Glutamatergic neuron (in vitro differentiated cells): ENCODE data around the gene BMPER. TPM values are rescaled to one million over a fixed set of nuclear protein-coding genes. Genes with fewer than 3 reads are reported as not detected.

Experiments used
- DNase-seq: peaks from one replicate; pipeline ENCODE4 v3.0.0; 2022
- H3K27ac Mint-ChIP-seq: one replicate; pipeline ENCODE4 v1.8.0; 2020; ENCODE audit warnings: mild to moderate bottlenecking, mixed read lengths, inconsistent platforms; ENCODE audit not compliant: unreplicated experiment
- H3K27me3 Mint-ChIP-seq: one replicate; pipeline ENCODE4 v1.8.0; 2020; ENCODE audit warnings: mild to moderate bottlenecking, moderate library complexity, mixed read lengths, inconsistent platforms; ENCODE audit not compliant: unreplicated experiment
- H3K36me3 Mint-ChIP-seq: one replicate; pipeline ENCODE4 v1.8.0; 2020; ENCODE audit warnings: mild to moderate bottlenecking, mixed read lengths, inconsistent platforms; ENCODE audit not compliant: unreplicated experiment
- H3K4me1 Mint-ChIP-seq: one replicate; pipeline ENCODE4 v1.8.0; 2020; ENCODE audit warnings: mild to moderate bottlenecking, low read depth, mixed read lengths, inconsistent platforms; ENCODE audit not compliant: unreplicated experiment
- H3K4me3 Mint-ChIP-seq: one replicate; pipeline ENCODE4 v1.8.0; 2020; ENCODE audit warnings: mild to moderate bottlenecking, mixed read lengths, inconsistent platforms; ENCODE audit not compliant: unreplicated experiment
- H3K9me3 Mint-ChIP-seq: one replicate; pipeline ENCODE4 v1.8.0; 2020; ENCODE audit warnings: mild to moderate bottlenecking, moderate library complexity, mixed read lengths, inconsistent platforms; ENCODE audit not compliant: unreplicated experiment
- total RNA-seq: library from RNA; stranded (reverse); fragmentation: NEBNext Ultra II Directional; extraction: Animal tissue kit (Norgen Biotek cat#: 25700); gene quantifications from one replicate; pipeline ENCODE4 v1.2.1, GENCODE V29; 2021; ENCODE audit not compliant: unreplicated experiment
- TF ChIP-seq, protein P1 (sequence below): fragments of 200-600 bp; sonication (generic); IDR thresholded peaks from one replicate; pipeline ENCODE4 v1.5.0; 2021; ENCODE audit not compliant: partially characterized antibody, unreplicated experiment

Gene BMPER
- total RNA-seq, 1 donor from 2014 or later: 16.2 TPM

DNA sequence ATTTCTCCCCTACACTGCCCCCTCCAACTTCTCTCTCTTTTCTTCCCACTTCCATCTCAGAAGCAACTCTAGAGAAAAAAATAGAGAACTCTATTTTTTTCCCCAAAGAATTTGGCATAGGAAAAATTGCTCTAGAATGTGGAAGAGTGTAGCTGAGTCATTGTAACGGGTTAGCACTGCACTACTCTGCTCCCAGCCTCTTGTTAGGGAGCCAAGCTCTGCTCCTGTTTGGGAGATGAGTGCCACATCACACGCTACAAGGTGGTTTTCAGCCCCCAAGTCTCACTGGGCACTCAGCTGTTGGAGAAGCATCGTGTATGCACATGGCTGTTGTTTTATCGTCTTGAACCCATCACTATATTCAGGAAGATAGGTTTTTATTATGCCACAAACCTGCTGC lies 136.4 kb downstream of the BMPER start:
- no peaks in the 10 kb centered on the region for H3K27me3 Mint-ChIP-seq
- DNase-seq: no peak
- no peak overlapping the region for H3K27ac Mint-ChIP-seq
- TF ChIP-seq, protein P1, sequence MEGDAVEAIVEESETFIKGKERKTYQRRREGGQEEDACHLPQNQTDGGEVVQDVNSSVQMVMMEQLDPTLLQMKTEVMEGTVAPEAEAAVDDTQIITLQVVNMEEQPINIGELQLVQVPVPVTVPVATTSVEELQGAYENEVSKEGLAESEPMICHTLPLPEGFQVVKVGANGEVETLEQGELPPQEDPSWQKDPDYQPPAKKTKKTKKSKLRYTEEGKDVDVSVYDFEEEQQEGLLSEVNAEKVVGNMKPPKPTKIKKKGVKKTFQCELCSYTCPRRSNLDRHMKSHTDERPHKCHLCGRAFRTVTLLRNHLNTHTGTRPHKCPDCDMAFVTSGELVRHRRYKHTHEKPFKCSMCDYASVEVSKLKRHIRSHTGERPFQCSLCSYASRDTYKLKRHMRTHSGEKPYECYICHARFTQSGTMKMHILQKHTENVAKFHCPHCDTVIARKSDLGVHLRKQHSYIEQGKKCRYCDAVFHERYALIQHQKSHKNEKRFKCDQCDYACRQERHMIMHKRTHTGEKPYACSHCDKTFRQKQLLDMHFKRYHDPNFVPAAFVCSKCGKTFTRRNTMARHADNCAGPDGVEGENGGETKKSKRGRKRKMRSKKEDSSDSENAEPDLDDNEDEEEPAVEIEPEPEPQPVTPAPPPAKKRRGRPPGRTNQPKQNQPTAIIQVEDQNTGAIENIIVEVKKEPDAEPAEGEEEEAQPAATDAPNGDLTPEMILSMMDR: no peak
- peaks cover 3% of the 10 kb centered on the region for H3K4me1 Mint-ChIP-seq
- H3K9me3 Mint-ChIP-seq: peaks cover 2% of the 10 kb centered on the region
- H3K4me3 Mint-ChIP-seq: no peak overlapping the region
- H3K36me3 Mint-ChIP-seq: no peaks in the 10 kb centered on the region

DNA sequence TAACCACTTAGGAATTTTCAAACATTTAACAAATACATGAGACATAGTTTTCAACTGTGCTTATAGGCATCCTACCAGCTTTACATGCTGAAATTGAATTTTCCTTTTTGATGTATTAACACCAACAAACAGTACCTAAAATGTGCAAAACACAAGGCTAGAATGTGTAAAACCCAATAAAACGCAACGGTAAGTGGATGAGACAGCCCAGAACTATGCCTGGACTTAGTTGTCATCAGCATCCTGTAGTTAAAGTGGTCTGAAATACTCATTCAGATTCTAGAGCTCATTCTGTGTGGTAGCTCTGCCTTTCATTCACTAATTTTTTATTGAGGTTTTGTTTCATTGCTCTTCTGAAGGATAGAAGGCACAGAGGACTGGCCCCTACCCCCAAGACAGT lies 137.1 kb downstream of the BMPER start:
- peaks cover 2% of the 10 kb centered on the region for H3K9me3 Mint-ChIP-seq
- H3K36me3 Mint-ChIP-seq: no peaks in the 10 kb centered on the region
- H3K4me3 Mint-ChIP-seq: no peak overlapping the region
- TF ChIP-seq, protein P1: no peak
- H3K27me3 Mint-ChIP-seq: no peaks in the 10 kb centered on the region
- no peak for DNase-seq
- peaks cover 3% of the 10 kb centered on the region for H3K4me1 Mint-ChIP-seq
- no peak overlapping the region for H3K27ac Mint-ChIP-seq

DNA sequence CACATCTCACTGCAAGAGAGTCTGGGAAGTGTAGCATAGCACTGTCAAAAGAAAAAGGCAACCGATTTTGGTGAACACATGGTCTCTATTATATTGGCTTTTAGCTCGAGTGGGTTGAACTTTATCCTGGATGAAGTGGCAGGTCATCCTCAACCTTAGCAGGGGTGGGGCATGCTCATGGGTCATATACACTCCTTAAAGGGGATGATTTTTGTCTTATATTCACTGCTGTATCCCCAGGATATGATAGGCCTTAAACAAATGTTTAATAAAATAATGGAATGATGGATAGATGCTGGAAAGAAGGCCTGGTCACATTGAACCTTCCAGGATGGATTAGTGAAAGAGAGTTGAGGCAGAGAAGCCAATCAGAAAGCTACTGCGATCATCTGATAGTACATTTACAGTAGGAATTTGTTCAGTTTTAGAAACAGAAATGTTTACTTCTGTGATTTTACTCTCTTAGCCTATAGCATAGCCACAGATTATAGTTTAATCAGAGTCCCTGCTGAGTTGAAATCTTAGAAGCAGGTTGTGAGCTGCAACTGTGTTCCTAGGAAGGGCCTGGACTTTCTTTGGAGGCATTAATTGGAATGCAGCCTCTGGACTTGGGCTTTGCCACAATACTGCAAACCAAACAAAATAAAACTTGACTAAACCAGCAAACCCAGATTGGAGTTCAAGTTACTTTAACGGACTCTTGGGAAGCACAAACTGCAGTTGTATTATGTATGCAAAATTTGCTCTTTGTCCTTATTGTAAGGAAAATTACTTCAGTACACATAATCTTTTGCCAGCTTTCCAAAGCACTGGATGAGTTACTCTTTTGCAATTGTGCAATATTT lies 138.3 kb downstream of the BMPER start:
- H3K27me3 Mint-ChIP-seq: no peaks in the 10 kb centered on the region
- peaks cover 3% of the 10 kb centered on the region for H3K4me1 Mint-ChIP-seq
- H3K9me3 Mint-ChIP-seq: peaks cover 2% of the 10 kb centered on the region
- no peaks in the 10 kb centered on the region for H3K36me3 Mint-ChIP-seq
- no peak overlapping the region for H3K4me3 Mint-ChIP-seq
- H3K27ac Mint-ChIP-seq: no peak overlapping the region
- no peak for DNase-seq
- TF ChIP-seq, protein P1: no peak

DNA sequence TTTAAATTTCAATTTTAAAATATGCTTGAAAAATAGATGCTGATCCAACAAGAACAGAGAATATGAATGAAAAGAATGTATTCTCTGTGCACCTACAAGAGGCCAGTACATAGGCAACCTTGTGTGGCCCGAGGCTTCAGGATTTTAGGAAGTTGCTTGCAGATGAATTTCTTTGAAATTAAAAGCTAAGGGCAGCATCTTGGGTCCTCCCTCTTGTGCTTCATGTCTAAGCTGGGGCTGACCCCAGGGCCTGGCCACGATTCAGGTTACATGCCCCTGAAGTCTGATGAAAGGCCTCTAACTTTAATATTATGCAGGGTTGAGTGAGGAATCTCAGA lies 138.9 kb downstream of the BMPER start:
- no peaks in the 10 kb centered on the region for H3K36me3 Mint-ChIP-seq
- peaks cover 3% of the 10 kb centered on the region for H3K4me1 Mint-ChIP-seq
- no peak overlapping the region for H3K4me3 Mint-ChIP-seq
- peaks cover 2% of the 10 kb centered on the region for H3K9me3 Mint-ChIP-seq
- no peak for DNase-seq
- H3K27ac Mint-ChIP-seq: no peak overlapping the region
- TF ChIP-seq, protein P1: no peak
- no peaks in the 10 kb centered on the region for H3K27me3 Mint-ChIP-seq

DNA sequence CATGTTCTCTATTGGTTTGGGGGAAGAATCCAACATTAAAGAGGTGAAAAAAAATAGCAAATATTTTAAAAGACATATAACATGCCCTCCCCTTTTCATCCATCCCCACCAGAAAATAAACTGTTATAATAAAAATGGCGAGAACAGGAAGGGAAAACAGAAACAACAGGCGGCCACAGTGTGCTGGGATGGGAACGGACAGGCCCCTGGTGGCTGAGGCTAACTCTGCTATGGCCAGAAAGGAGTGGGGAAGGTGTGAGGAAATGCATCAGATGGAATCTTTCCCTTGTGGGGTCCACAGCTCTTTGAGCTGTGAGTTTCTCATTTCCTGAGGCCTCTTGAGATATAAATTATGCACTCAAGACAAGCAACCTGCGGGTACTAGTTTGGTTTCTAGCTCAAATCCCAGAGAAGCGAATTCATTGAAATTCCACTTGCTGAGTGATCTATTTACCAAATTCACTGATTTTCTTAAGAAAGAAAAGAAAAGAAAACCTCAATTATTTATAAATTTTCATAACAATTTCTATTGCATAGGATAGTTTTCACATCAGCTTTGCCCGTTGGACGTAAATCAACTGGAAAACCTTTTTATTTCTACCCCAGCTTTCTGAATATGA lies 139.5 kb downstream of the BMPER start:
- DNase-seq: no peak
- H3K27me3 Mint-ChIP-seq: no peaks in the 10 kb centered on the region
- peaks cover 2% of the 10 kb centered on the region for H3K9me3 Mint-ChIP-seq
- peaks cover 3% of the 10 kb centered on the region for H3K4me1 Mint-ChIP-seq
- TF ChIP-seq, protein P1: no peak
- no peak overlapping the region for H3K27ac Mint-ChIP-seq
- H3K4me3 Mint-ChIP-seq: no peak overlapping the region
- no peaks in the 10 kb centered on the region for H3K36me3 Mint-ChIP-seq
